Measurements from ENCODE around the gene ERGIC1. TPM values are rescaled to one million over a fixed set of nuclear protein-coding genes. Genes with fewer than 3 reads are reported as not detected.

The ERGIC1 gene
- total and polyA plus RNA-seq, 10 of the 15 experiments (the other 5 are each of a cell fraction or from before 2014, with no cell fraction given): 8.8 to 104 (median 76.3) TPM

GRCh38 chr5:172931001-172931536, 97.0 kb downstream of the ERGIC1 start:
- ChIA-PET CTCF (interaction anchor here (0.6 to 17.2 kb wide), 15 partner anchors 15 to 457 kb away, joined by 3 to 324 read pairs (median 7); partner anchors contain the start of gene DUSP1), SMC1A (ENCODE audit: uncharacterized antibody, unreplicated experiment) (interaction anchor here (0.7 to 7.5 kb wide), 12 partner anchors 25 to 316 kb away, joined by 3 to 92 read pairs (median 4); partner anchors contain the start of gene DUSP1), POLR2A (no interaction called here), RAD21 (ENCODE audit: unreplicated experiment) (interaction anchor here (1.1 to 5.9 kb wide), 7 partner anchors 49 to 224 kb away, joined by 3 to 70 read pairs (median 6); no protein-coding TSS in a partner anchor)
- Histone ChIP-seq H2AFZ (ENCODE audit: control insufficient read depth, low read depth, low read length) (no peak overlapping the region), H3K79me2 (ENCODE audit: control insufficient read depth, insufficient read depth, low read length) (no peaks in the 10 kb centered on the region), H3K27ac (ENCODE audit: control insufficient read depth, insufficient read depth) (no peak overlapping the region), H3K9ac (ENCODE audit: control insufficient read depth, insufficient read depth, low read length) (no peak overlapping the region), H3K4me1 (ENCODE audit: control insufficient read depth, insufficient read depth, low read length) (peaks cover 5% of the 10 kb centered on the region; the same call in 1 of the 2 replicates), H4K20me1 (ENCODE audit: control insufficient read depth, insufficient read depth) (no peaks in the 10 kb centered on the region), H3K4me2 (ENCODE audit: control insufficient read depth, insufficient read depth) (no peak overlapping the region), H3K36me3 (ENCODE audit: control insufficient read depth in 2 of 2, insufficient read depth in 2 of 2, low read length in 1 of 2) (peaks cover 5 to 11% of the 10 kb centered on the region in 2 experiments), H3K27me3 (replicated peaks in 1 of 2; ENCODE audit: control insufficient read depth in 2 of 2, insufficient read depth in 2 of 2, low read length in 1 of 2) (no peaks in the 10 kb centered on the region), H3K9me3 (replicated peaks; ENCODE audit: control insufficient read depth, insufficient read depth, low read length) (no peaks in the 10 kb centered on the region), H3K4me3 (no peak overlapping the region)
- TF ChIP-seq JUNB (IDR thresholded peaks at IDR 0.05) (0 out of 2 replicates have a peak, but pooled peaks have one; percentile 27), PAX5 (IDR thresholded peaks at IDR 0.05; ENCODE audit: borderline replicate concordance, low read depth, low read length) (0 out of 2 replicates have a peak, but pooled peaks have one; percentile 26), EZH2 (IDR thresholded peaks at IDR 0.05; ENCODE audit: borderline replicate concordance, control insufficient read depth, low read depth, low read length) (no peak)
- ATAC-seq (peak; percentile 72), DNase-seq (ENCODE audit: low read depth, low spot score) (no peak), FAIRE-seq (no peak)
- intact Hi-C loops (cut with micrococcal nuclease; ENCODE audit: unreplicated experiment) (loop anchor here (5.0 kb wide), 1 partner anchor 454 kb away; no protein-coding TSS in a partner anchor), in situ Hi-C loops (cut with MboI) (no loop called here)
- no TSS peak for BruUV-seq (replicated peaks)
- 39% methylated on average over 9 of the region's 9 CpGs for WGBS (ENCODE audit: insufficient coverage, insufficient replicate concordance, low lambda C conversion rate, missing lambda C conversion rate)

- peaks cover 1 to 11% of the 10 kb centered on the region in 2 experiments for H3K36me3 ChIP-seq (ENCODE audit: control insufficient read depth in 2 of 2, insufficient read depth in 2 of 2, low read length in 1 of 2)
- TF ChIP-seq CTCF (IDR thresholded peaks at IDR 0.05 in 2 of 3, conservative IDR thresholded peaks at IDR 0.05 in 1 of 3; ENCODE audit: control insufficient read depth in 2 of 3, extremely low read depth in 1 of 3, insufficient read depth in 1 of 3, low read depth in 3 of 3, low read length in 3 of 3) (peak; percentile 94 to 96 (median 96)), YY1 (IDR thresholded peaks at IDR 0.05; ENCODE audit: low read depth, low read length) (peak; percentile 82), POLR2AphosphoS5 (IDR thresholded peaks at IDR 0.05; ENCODE audit: low read length) (no peak), RAD21 (IDR thresholded peaks at IDR 0.05; ENCODE audit: insufficient read depth, low read depth, low read length) (peak; percentile 95), EGR1 (IDR thresholded peaks at IDR 0.05; ENCODE audit: borderline replicate concordance in 1 of 2, low read depth in 2 of 2, low read length in 2 of 2) (peak in 1 of 2 experiments; percentile 85; a peak in 2 of 3 replicates), HCFC1 (IDR thresholded peaks at IDR 0.05; ENCODE audit: low read length) (no peak), SMC3 (IDR thresholded peaks at IDR 0.05; ENCODE audit: borderline replicate concordance, low read length) (peak; percentile 98), SP1 (IDR thresholded peaks at IDR 0.05; ENCODE audit: low read depth, low read length) (no peak), MXI1 (IDR thresholded peaks at IDR 0.05; ENCODE audit: low read depth, low read length) (no peak), POU2F2 (IDR thresholded peaks at IDR 0.05; ENCODE audit: borderline replicate concordance, low read depth, low read length) (0 out of 3 replicates have a peak, but pooled peaks have one; percentile 17)
Measured at GRCh38 chr5:172932313-172933017, 98.4 kb downstream of the ERGIC1 start.

More at GRCh38 chr5:172932313-172933017, 98.4 kb downstream of the ERGIC1 start:
- Histone ChIP-seq H3K4me1 (ENCODE audit: control insufficient read depth, insufficient read depth, low read length) (peaks cover 5% of the 10 kb centered on the region; the same call in 1 of the 2 replicates), H3K27me3 (replicated peaks in 1 of 2; ENCODE audit: control insufficient read depth in 2 of 2, insufficient read depth in 2 of 2, low read length in 1 of 2) (no peaks in the 10 kb centered on the region), H3K4me3 (no peak overlapping the region), H4K20me1 (ENCODE audit: control insufficient read depth, insufficient read depth) (no peaks in the 10 kb centered on the region), H2AFZ (ENCODE audit: control insufficient read depth, low read depth, low read length) (no peak overlapping the region), H3K4me2 (ENCODE audit: control insufficient read depth, insufficient read depth) (no peak overlapping the region), H3K9ac (ENCODE audit: control insufficient read depth, insufficient read depth, low read length) (no peak overlapping the region), H3K27ac (ENCODE audit: control insufficient read depth, insufficient read depth) (no peak overlapping the region), H3K79me2 (ENCODE audit: control insufficient read depth, insufficient read depth, low read length) (no peaks in the 10 kb centered on the region), H3K9me3 (replicated peaks; ENCODE audit: control insufficient read depth, insufficient read depth, low read length) (no peaks in the 10 kb centered on the region)
- CTCF ChIA-PET: interaction anchor here (0.6 to 17.2 kb wide), 25 partner anchors 8 to 459 kb away, joined by 3 to 324 read pairs (median 6); partner anchors contain the start of gene DUSP1
- ATAC-seq (peak; percentile 97), DNase-seq (ENCODE audit: low read depth, low spot score) (no peak), FAIRE-seq (peak; percentile 23)
- RAD21 ChIA-PET (ENCODE audit: unreplicated experiment): interaction anchor here (1.1 to 5.9 kb wide), 8 partner anchors 21 to 233 kb away, joined by 3 to 70 read pairs (median 6); partner anchors contain the start of gene DUSP1
- SMC1A ChIA-PET (ENCODE audit: uncharacterized antibody, unreplicated experiment): interaction anchor here (0.7 to 7.5 kb wide), 18 partner anchors 17 to 227 kb away, joined by 3 to 92 read pairs (median 4); partner anchors contain the start of gene DUSP1
- in situ Hi-C loops (cut with MboI) (no loop called here), intact Hi-C loops (cut with micrococcal nuclease; ENCODE audit: unreplicated experiment) (loop anchor here (1.0 to 5.0 kb wide), 3 partner anchors 162 to 455 kb away; partner anchors contain the start of gene DUSP1)
- BruUV-seq (replicated peaks): no TSS peak
- WGBS (ENCODE audit: insufficient coverage, insufficient replicate concordance, low lambda C conversion rate, missing lambda C conversion rate): 12% methylated on average over 22 of the region's 22 CpGs
- POLR2A ChIA-PET: interaction anchor here (0.8 to 1.5 kb wide), 2 partner anchors 218 to 225 kb away, joined by 3 to 4 read pairs; no protein-coding TSS in a partner anchor
